Endothelial cell of umbilical vein (primary cell): ENCODE data around the gene DNAJB9.

ENCODE experiments used
- EZH2 ChIP-seq: IDR thresholded peaks from 2 replicates; pipeline ENCODE4 v1.6.1; 2012; ENCODE audit warnings: borderline replicate concordance, low read depth, mild to moderate bottlenecking, moderate library complexity, low read length, inconsistent platforms; ENCODE audit not compliant: severe bottlenecking
- FOS ChIP-seq: IDR thresholded peaks from 2 replicates; pipeline ENCODE4 v1.6.1; 2011; ENCODE audit warnings: mild to moderate bottlenecking, low read length, moderate library complexity, borderline replicate concordance; ENCODE audit not compliant: insufficient read depth
- JUN ChIP-seq: IDR thresholded peaks from 2 replicates; pipeline ENCODE4 v1.6.1; 2011; ENCODE audit warnings: borderline replicate concordance, low read depth; ENCODE audit not compliant: insufficient read length, insufficient read depth
- POLR2A ChIP-seq: IDR thresholded peaks from 2 replicates; pipeline ENCODE4 v1.6.1; 2012; ENCODE audit warnings: low read depth, mild to moderate bottlenecking, control low read depth, low read length
- POLR2AphosphoS5 ChIP-seq: IDR thresholded peaks from 2 replicates; pipeline ENCODE4 v1.6.1; 2012; ENCODE audit warnings: low read depth, mild to moderate bottlenecking, control low read depth, low read length, moderate library complexity; ENCODE audit not compliant: insufficient read depth
- TF ChIP-seq, protein P1 (sequence below), 2 donors: IDR thresholded peaks; 1 replicate in 1 of 2; 2 replicates in 1 of 2; pipeline ENCODE4 v1.5.1; 2011; ENCODE audit warnings: low read length in 2 of 2, mild to moderate bottlenecking in 2 of 2, moderate library complexity in 2 of 2, control low read depth in 1 of 2, inconsistent platforms in 1 of 2, low read depth in 1 of 2; ENCODE audit not compliant: insufficient read depth in 1 of 2; ENCODE audit errors: extremely low read depth in 1 of 2
- TF ChIP-seq, protein P2 (sequence below): IDR thresholded peaks from 2 replicates; pipeline ENCODE4 v1.6.1; 2011; ENCODE audit not compliant: insufficient read depth, insufficient read length

DNA sequence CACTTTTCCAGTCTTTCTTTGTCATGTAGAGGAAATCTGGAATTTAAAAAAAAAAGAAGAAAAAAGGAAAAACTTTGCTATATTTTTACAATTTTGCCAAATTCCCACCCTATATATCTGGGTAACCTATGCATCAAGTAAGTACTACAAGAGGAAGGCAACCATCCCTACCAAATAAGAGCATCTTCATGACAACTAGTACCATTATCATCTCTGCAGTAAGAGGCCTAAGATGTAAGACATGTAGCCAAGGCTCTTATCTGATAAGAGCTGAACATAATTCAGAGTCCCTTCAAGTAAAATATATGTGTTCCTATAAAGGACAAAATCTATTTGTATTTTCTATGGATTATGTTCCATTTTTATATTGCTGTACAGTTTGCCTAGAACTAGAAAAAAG lies 3.7 kb upstream of the DNAJB9 start:
- TF ChIP-seq, protein P1, sequence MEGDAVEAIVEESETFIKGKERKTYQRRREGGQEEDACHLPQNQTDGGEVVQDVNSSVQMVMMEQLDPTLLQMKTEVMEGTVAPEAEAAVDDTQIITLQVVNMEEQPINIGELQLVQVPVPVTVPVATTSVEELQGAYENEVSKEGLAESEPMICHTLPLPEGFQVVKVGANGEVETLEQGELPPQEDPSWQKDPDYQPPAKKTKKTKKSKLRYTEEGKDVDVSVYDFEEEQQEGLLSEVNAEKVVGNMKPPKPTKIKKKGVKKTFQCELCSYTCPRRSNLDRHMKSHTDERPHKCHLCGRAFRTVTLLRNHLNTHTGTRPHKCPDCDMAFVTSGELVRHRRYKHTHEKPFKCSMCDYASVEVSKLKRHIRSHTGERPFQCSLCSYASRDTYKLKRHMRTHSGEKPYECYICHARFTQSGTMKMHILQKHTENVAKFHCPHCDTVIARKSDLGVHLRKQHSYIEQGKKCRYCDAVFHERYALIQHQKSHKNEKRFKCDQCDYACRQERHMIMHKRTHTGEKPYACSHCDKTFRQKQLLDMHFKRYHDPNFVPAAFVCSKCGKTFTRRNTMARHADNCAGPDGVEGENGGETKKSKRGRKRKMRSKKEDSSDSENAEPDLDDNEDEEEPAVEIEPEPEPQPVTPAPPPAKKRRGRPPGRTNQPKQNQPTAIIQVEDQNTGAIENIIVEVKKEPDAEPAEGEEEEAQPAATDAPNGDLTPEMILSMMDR (IDR thresholded peaks at IDR 0.05; ENCODE audit: extremely low read depth in 1 of 2, insufficient read depth in 1 of 2, low read depth in 1 of 2, low read length in 2 of 2), result no peak
- TF ChIP-seq EZH2 (no peak), POLR2A (no peak), POLR2AphosphoS5 (no peak), FOS (no peak), JUN (no peak)
- TF ChIP-seq, protein P2, sequence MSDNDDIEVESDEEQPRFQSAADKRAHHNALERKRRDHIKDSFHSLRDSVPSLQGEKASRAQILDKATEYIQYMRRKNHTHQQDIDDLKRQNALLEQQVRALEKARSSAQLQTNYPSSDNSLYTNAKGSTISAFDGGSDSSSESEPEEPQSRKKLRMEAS, result no peak
